ENCODE results near the gene DNMT3A. TPM values are rescaled to one million over a fixed set of nuclear protein-coding genes. Genes with fewer than 3 reads are reported as not detected.

The DNMT3A gene
- total RNA-seq, 3 donors from 2014 or later (not counting 1 experiment from before 2014, with no cell fraction given), result 36.3 to 60.7 (median 45.2) TPM

DNA sequence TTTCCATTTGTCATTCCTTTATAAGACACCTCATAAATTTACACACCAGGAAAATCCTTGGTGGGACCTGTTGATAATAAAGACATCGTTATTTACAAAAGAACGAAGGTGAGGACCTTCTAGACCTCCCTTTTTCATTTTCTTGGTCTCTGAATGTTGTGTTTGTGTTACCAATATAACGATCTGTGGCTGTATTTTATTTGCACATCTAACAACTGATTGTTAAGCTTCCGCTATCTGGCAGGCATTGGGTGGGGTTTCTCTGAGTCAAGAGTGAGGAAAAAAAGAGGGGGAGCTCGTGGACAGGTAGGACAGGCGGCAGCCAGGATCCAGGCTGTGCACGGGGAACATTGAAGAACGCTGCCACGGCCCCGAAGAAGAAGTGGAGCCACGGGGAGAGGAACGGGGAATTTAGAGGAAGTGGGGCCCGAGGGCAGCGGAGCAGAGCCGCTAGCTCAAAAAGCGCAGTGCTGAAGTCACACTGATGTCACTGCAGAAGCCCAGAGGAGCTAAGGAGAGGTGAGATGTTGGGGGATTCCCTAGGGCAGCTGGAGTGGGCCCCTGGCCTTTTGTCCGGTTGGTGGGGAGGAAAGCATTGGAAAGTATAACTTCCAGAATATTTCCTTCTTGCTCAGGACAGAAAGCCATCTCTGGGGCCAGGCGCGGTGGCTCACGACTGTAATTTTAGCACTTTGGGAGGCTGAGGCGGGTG lies 20.9 kb upstream of the DNMT3A start:
- Mint-ChIP-seq H3K4me1 (peaks cover 26 to 33% of the 10 kb centered on the region in 2 donors), H3K4me3 (peak overlapping the region; percentile 94), H3K36me3 (no peaks in the 10 kb centered on the region), H3K9me3 (no peaks in the 10 kb centered on the region), H3K27ac (peak overlapping the region; percentile 94 to 96), H3K27me3 (ENCODE audit: low read depth in 2 of 2) (no peaks in the 10 kb centered on the region)
- H3K36me3 ChIP-seq (ENCODE audit: control insufficient read depth, insufficient read depth, low read length), result no peaks in the 10 kb centered on the region
- H3K27ac ChIP-seq (ENCODE audit: low read length), result peak overlapping the region; percentile 93
- intact Hi-C loops (cut with micrococcal nuclease), result loop anchor here (1.0 to 10.0 kb wide), 5 partner anchors 15 to 312 kb away; partner anchors contain the start of gene DTNB
- peaks cover 21% of the 10 kb centered on the region for H3K4me1 ChIP-seq (ENCODE audit: control insufficient read depth, insufficient read depth, low read length)
- no peaks in the 10 kb centered on the region for H3K27me3 ChIP-seq (ENCODE audit: control insufficient read depth, insufficient read depth, low read length)
- DNase-seq (peak; percentile 71 to 87), ATAC-seq (peak; percentile 76 to 86 (median 79))
- TF ChIP-seq, protein P1, sequence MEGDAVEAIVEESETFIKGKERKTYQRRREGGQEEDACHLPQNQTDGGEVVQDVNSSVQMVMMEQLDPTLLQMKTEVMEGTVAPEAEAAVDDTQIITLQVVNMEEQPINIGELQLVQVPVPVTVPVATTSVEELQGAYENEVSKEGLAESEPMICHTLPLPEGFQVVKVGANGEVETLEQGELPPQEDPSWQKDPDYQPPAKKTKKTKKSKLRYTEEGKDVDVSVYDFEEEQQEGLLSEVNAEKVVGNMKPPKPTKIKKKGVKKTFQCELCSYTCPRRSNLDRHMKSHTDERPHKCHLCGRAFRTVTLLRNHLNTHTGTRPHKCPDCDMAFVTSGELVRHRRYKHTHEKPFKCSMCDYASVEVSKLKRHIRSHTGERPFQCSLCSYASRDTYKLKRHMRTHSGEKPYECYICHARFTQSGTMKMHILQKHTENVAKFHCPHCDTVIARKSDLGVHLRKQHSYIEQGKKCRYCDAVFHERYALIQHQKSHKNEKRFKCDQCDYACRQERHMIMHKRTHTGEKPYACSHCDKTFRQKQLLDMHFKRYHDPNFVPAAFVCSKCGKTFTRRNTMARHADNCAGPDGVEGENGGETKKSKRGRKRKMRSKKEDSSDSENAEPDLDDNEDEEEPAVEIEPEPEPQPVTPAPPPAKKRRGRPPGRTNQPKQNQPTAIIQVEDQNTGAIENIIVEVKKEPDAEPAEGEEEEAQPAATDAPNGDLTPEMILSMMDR (IDR thresholded peaks at IDR 0.05), result no peak
- peak overlapping the region; percentile 74 for H3K4me3 ChIP-seq (ENCODE audit: low read length)
- 10% methylated on average over 19 of the region's 21 CpGs for WGBS (ENCODE audit: insufficient coverage)
- H3K9me3 ChIP-seq (ENCODE audit: control insufficient read depth, insufficient read depth, low read length), result no peaks in the 10 kb centered on the region

- peaks cover 26 to 33% of the 10 kb centered on the region in 2 donors for H3K4me1 Mint-ChIP-seq
- ATAC-seq (peak; percentile 88 to 95 (median 88)), DNase-seq (peak; percentile 95 to 96)
- Histone ChIP-seq H3K27me3 (ENCODE audit: control insufficient read depth, insufficient read depth, low read length) (no peaks in the 10 kb centered on the region), H3K4me3 (ENCODE audit: low read length) (peak overlapping the region; percentile 74), H3K27ac (ENCODE audit: low read length) (peak overlapping the region; percentile 93), H3K36me3 (ENCODE audit: control insufficient read depth, insufficient read depth, low read length) (no peaks in the 10 kb centered on the region), H3K4me1 (ENCODE audit: control insufficient read depth, insufficient read depth, low read length) (peaks cover 21% of the 10 kb centered on the region), H3K9me3 (ENCODE audit: control insufficient read depth, insufficient read depth, low read length) (no peaks in the 10 kb centered on the region)
- no peaks in the 10 kb centered on the region for H3K9me3 Mint-ChIP-seq
- no peaks in the 10 kb centered on the region for H3K27me3 Mint-ChIP-seq (ENCODE audit: low read depth in 2 of 2)
- intact Hi-C loops (cut with micrococcal nuclease), result loop anchor here (1.0 to 10.0 kb wide), 5 partner anchors 15 to 313 kb away; partner anchors contain the start of gene DTNB
- TF ChIP-seq, protein P1 (IDR thresholded peaks at IDR 0.05), result peak; percentile 90
- WGBS (ENCODE audit: insufficient coverage), result under 1% methylated on average over 16 of the region's 16 CpGs
- H3K27ac Mint-ChIP-seq, result peak overlapping the region; percentile 94 to 96
- no peaks in the 10 kb centered on the region for H3K36me3 Mint-ChIP-seq
- peak overlapping the region; percentile 94 for H3K4me3 Mint-ChIP-seq
Observed at GRCh38 chr2:25362049-25362433, 20.3 kb upstream of the DNMT3A start.

DNA sequence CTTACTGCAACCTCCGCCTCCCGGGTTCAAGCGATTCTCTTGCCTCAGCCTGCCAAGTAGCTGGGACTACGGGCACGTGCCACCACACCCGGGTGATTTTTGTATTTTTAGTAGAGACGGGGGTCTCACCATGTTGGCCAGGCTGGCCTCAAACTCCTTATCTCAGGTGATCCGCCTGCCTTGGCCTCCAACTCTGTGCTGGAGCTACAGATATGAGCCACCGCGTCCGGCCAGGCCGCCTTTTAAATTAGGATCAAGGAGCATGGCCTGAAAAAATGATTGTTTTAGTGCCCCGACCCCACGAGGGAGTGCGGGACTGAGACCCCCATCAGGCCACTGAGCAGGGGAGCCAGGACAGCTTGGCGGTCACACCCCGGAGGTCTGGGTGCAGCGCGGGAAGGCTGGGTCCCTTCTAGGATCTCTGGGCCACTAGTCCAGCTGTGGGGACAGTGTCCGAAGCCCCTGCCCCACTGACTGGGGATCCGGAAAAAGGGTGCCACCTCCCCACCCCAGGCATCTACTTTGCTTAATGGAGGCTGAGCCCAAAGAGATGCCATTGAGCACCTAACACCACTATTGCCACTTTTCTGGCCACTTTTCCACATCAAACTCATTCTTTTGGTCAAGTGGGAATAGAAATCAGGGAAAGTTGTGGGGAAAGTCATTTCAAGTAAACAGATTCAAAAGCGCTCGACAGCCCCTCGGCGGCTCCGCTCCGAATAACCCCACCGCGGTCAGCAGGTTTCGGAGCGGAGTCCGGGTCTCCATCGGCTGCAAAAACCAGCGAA lies 19.7 kb upstream of the DNMT3A start:
- Histone ChIP-seq H3K27me3 (ENCODE audit: control insufficient read depth, insufficient read depth, low read length) (no peaks in the 10 kb centered on the region), H3K27ac (ENCODE audit: low read length) (peak overlapping the region; percentile 93), H3K4me1 (ENCODE audit: control insufficient read depth, insufficient read depth, low read length) (peaks cover 21% of the 10 kb centered on the region), H3K9me3 (ENCODE audit: control insufficient read depth, insufficient read depth, low read length) (no peaks in the 10 kb centered on the region), H3K4me3 (ENCODE audit: low read length) (peak overlapping the region; percentile 74), H3K36me3 (ENCODE audit: control insufficient read depth, insufficient read depth, low read length) (no peaks in the 10 kb centered on the region)
- TF ChIP-seq, protein P1 (IDR thresholded peaks at IDR 0.05), result no peak
- Mint-ChIP-seq H3K4me1 (peaks cover 26 to 33% of the 10 kb centered on the region in 2 donors), H3K27me3 (ENCODE audit: low read depth in 2 of 2) (no peaks in the 10 kb centered on the region), H3K4me3 (peak overlapping the region; percentile 94), H3K27ac (peak overlapping the region; percentile 94 to 96), H3K9me3 (no peaks in the 10 kb centered on the region), H3K36me3 (no peaks in the 10 kb centered on the region)
- no peak for ATAC-seq
- no peak for DNase-seq
- WGBS (ENCODE audit: insufficient coverage), result 58% methylated on average over 34 of the region's 34 CpGs
- intact Hi-C loops (cut with micrococcal nuclease), result loop anchor here (1.0 to 10.0 kb wide), 5 partner anchors 16 to 313 kb away; partner anchors contain the start of gene DTNB

Measured in natural killer cell (primary cell).